CD4-positive, alpha-beta T cell treated with Interleukin-10 for 1 hour (primary cell): ENCODE results near the gene GRIK4.

ENCODE experiments used
- DNase-seq: peaks from one replicate; pipeline ENCODE4 v3.0.0-alpha.2; 2020

The GRIK4 gene

GRCh38 chr11:120789391-120789790, 277.8 kb downstream of the GRIK4 start:
- no peak for DNase-seq

DNA sequence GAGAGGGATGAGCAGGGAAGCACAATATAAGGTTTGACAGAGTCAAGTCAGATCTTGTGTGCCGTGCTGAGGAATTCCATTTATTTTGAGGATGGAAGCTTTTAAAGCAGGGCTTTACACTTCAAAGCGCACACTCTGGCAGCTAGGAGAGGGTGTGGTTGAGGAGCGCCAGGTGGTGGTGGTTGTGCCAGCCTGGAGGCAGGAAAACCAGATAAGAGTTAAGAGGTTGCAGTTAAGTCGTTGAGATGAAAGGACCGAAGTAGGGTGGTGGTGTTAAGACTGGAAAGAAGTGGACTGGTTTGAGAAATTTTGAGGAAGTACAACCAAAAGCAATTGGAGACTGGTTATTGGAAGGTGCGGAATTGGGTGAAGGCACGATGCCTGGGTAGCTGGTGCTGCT, 280.8 kb downstream of the GRIK4 start:
- DNase-seq: no peak

GRCh38 chr11:120793150-120793549, 281.6 kb downstream of the GRIK4 start:
- no peak for DNase-seq

DNA sequence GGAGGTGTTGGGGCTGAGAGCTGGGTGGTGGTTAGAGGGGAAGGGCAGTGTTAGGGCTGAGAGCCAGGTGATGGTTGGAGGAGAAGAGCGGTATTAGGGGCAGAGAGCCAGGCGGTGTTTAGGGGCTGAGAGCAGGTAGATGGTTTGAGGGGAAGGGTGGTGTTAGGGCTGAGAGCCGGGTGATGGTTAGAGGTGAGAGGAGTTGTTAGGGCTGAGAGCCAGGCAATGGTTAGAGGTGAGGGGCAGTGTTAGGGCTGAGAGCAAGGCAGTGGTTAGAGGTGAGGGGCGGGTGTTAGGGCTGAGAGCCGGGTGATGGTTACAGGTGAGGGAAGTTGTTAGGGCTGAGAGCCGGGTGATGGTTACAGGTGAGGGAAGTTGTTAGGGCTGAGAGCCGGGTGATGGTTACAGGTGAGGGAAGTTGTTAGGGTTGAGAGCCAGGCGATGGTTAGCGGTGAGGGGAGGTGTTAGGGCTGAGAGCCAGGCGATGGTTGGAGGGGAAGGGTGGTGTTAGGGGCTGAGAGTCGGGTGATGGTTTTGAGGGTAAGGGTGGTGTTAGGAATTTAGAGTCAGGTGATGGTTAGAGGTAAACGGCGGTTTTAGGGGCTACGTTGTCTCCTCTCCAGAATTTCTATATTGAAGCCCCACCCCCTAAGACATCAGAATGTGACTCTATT, 282.4 kb downstream of the GRIK4 start:
- no peak for DNase-seq

DNA sequence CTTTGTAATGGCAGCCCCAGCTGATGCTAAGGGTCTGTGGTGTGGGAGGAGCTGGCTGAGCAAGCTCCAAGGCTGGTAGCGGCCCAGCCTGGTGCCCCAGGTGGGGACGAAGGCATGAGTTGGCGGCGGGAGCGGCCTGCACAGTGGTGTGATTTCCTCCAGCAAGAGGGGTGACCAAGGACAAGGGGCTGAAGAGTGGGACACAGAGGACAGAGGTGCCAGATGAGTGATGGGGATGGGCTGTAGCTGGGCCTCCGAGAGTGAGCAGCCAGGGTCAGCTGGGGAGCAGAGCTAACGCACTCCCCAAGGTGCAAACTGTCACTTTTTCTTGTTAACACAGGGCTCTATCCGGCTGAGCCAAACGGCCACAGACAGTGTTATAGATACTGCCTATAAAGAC, 283.2 kb downstream of the GRIK4 start:
- no peak for DNase-seq

DNA sequence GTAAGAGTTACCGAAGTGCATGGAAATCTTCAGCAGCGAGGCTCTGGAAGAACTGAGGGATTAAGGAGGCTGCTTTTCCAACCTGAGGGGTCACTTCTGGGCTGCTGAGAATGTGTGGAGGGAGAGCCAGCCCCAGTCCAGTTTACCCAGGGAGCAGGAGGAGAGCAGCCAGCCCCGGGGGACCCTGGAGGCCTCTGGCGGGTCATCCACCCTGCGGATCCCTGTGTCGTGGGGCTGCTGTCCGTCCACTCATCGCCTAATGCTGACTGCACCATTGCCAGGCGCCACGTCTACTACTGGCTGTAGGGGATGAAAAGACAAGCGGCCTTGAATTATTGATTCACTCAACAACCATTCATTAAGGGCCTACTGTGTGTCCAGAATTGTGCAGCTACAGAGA, 283.6 kb downstream of the GRIK4 start:
- DNase-seq: no peak

DNA sequence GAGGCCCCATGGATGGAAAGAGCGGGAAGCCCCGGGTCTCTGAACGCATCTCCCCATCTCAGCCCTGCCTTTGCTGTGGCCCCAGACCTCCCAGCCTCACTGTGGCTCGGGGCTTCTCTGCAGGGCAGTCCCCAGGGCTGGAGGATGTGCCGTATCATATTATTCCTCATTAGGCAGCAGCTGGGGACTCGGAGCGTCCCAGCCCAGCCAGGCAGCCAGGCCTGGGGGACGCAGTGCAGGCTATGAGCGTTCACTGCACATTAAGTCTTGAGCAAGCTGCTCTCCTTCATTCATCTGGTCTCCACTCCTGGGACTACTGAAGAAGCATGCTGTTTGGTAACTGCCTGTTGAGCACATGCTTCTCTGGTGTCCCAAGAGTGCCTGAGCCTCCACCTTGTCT, 285.6 kb downstream of the GRIK4 start:
- DNase-seq: no peak

GRCh38 chr11:120798854-120799253, 287.3 kb downstream of the GRIK4 start:
- DNase-seq: no peak

DNA sequence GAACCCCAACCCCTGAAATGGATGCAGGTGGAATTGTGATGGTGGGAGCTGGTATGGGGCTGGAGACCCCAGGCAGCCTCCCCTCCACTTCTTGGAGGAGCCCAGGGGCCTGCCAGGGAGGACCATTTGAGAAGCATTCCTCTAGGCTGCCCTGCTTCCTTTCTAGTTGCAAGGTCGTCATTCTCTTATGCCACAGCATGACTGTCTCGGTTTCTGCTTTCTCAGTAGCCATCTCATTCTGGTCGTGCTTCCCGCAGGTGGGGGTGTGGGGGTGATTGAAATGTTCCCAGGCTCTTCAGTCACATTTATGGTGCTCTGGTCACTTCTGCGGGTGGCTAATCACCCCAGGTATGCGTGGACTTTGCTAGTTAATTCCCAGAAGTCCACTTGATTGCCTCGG, 288.7 kb downstream of the GRIK4 start:
- DNase-seq: no peak

- DNase-seq: peak; percentile 25
Observed at GRCh38 chr11:120801801-120802689, 290.5 kb downstream of the GRIK4 start.

DNA sequence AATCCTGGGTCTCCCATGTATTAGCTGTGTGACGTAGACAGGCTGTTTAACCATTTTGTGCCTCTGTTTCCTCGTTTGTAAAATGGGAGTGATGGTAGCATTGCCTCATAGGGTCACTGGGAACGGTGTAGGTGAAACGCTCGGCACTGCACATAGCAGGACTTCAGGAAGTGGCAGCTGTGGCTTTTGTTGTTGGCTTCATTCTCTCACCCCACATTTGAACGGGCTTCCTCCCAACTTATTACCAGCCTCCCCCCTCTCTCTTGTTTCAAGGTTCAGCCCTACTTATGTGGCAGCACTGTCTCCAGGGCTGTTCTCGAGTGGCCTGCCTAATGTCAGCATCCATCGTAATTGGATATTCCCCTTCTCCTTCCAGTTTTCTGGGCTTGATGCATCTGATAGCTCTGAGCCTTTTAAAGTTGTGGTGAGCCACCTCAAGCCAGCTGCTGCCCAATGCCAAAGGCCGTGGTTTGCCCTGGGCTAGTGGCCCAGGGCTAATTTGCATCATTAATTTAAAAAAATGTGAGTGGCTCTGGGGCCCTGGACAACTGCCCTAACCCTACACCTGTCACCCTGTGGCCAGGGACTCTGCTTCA, 294.5 kb downstream of the GRIK4 start:
- DNase-seq: no peak

GRCh38 chr11:120807414-120808150, 296.0 kb downstream of the GRIK4 start:
- no peak for DNase-seq

- DNase-seq: no peak
Observed at GRCh38 chr11:120808616-120809050, 297.1 kb downstream of the GRIK4 start.

DNA sequence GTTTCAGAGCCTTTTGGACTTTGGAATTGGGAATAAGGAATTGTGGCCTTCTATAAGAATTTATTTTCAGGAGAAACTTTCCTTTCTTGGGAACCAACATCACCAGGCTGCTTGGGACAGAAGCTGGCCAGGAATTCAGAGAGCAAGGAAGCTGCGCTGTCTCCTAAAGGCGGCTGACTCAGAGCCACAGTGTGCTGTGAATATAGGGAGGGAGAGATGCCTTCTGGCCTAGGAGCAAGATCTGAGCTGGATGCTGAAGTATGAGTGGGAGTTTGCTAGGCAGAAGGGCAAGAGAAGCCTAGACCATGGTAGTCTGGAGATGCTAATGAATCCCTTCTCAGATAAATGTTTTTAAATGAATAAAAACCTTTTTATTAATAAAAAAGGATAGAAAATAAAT, 298.7 kb downstream of the GRIK4 start:
- DNase-seq: no peak

DNA sequence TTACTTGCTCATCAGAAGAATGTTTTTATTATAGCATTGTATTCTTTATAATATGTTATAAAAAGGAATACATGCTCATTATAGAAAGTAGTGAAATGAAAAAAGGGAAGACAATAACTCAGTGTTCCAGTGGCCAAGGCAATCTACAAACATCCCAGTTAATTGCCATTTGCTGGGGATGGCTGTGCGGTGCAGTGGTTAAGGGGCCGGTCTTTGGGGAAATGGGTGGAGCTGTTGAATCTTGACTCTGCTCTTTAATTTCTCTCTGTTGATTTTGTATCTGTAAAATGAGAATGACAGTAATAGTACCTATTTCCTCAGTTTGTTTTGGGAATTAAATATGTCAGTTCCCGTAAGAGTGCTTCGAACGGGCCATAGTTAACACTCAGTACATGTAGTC, 299.7 kb downstream of the GRIK4 start:
- no peak for DNase-seq

- no peak for DNase-seq
Observed at GRCh38 chr11:120811731-120812130, 300.2 kb downstream of the GRIK4 start.

DNA sequence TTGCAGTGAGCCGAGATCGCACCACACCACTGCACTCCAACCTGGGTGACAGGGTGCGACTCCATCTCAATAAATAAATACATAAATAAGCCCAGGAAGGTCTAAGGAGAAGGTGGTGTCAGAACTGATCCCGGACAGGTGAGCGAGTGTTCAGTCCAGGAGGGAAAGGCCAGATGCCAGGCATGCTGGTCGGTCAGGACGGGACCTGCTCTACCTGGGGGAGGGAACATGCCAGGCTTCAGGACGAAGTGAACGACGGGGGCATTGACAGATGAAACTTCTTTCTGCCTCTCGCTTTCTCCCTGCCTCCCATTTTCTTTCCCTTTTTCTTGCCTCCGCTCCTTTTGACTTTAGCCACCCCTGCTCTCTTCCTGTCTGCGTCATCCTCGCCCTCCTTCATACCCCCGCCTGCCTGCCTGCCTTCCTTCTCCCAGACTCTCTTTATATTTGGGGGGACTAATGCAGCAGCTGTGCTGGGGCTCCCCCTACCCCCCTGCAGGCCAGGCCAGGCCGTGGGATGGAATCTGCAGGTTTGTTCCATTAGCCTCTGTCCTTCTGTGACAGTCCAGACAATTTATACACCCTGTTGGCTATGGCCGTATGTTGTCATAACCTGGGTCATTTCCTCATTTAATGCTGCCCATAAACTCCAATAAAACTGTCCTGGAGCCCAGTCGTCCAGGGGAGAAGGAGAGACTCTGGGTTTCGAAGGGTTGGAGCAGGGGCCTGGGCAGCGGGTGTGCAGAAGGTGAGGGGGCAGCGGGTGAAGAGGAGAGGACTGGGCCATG, 303.2 kb downstream of the GRIK4 start:
- DNase-seq: no peak

- no peak for DNase-seq
Observed at GRCh38 chr11:120815319-120816100, 304.0 kb downstream of the GRIK4 start.

DNA sequence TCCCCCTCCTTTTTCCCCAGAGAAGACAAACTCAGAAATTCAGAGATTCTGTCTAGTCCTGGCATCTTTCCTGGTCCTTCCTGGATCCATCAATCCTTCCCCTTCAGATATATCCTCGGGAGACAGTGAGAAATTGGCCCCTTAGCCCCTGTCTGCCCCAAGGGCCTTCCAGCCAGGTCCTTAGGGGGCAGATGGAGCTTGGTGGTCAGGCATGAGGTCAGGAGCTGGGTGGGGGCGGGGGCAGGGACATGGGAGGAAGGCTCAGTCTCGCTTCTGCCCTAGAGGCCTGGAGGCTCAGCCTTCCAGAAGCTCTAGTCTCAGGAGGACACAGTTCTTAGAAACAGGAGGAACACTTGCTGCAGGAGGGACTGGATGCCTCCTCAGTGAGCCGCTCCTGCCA, 304.6 kb downstream of the GRIK4 start:
- DNase-seq: no peak

DNA sequence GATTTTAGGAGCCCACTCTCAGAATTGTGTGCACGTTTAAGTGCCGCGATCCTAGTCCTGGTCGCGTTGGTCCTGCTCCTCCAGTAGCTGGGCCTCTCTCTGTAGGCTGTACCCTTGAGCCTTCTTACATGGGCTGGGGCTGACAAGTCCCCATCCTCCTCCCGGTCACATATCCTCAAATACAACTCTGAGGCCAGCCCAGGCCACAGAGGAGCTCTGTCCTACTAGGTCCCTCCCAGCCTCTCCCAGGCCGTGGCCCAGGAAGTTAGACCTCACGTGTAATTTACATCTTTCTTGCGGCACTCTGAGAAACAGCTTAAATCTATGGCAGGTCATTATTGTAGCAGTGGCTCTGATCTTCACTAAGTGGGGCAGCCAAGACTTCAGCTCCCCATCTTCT, 305.2 kb downstream of the GRIK4 start:
- no peak for DNase-seq

DNA sequence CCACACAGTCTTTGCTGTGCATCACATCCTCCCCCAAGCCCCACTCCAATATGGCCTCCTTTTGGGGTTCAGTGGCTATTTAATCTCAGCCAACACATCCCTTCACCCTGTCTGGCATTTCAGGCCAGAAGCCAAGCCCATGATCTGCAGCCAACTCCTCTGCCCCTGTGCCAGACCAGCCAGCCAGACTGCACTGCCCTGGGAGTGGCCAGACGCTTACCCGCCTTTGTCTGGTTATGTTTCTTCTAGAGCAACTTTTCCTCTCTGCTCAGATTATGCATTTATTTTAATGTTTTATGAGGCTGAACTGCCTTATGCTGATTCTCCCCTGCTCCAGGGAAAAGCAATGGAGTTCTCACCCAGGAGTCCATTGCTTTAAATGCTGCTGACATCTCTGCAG, 305.6 kb downstream of the GRIK4 start:
- no peak for DNase-seq

DNA sequence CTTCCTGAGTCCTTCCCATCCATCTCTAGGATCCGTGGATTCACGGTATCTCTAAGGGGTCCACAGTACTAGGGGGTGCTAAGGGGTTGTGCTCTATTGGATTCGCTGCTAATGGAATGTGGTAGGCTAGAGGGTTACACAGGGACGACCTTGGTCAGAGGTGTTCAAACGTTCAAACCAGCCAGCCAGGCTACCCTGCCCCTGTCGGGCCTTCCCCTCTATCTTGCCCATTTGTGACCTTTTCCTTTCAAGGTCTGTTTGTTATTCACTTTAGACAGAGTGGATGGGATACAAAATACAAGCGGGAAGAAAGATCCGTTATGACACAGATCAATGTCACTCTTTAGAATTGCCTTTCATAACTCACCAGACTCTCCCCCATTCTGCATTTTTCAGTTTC, 306.5 kb downstream of the GRIK4 start:
- no peak for DNase-seq
